AG04449 (cell line): ENCODE measurements around the gene LRRC49.

Experiments
- CTCF ChIA-PET: fragments of 350-600 bp; formaldehyde crosslinking; extraction: SDS; loops from one replicate; lab custom pipeline; 2021; ENCODE audit warnings: antibody characterized with exemption; lab: Yijun Ruan, JAX
- POLR2A ChIA-PET: fragments of 400-600, 350-600 bp; formaldehyde crosslinking; extraction: SDS; loops from one replicate; lab custom pipeline; 2020; ENCODE audit warnings: antibody characterized with exemption, inconsistent platforms; lab: Yijun Ruan, JAX
- DNase-seq: peaks from one replicate; pipeline ENCODE4 v3.0.0-alpha.2; 2010; ENCODE audit warnings: low read depth, low spot score
- H3K4me3 ChIP-seq: 2 replicates; pipeline ENCODE4 v1.5.1; 2011; ENCODE audit warnings: low read depth, mild to moderate bottlenecking, control low read depth, low read length
- CTCF ChIP-seq: IDR thresholded peaks from one replicate; pipeline ENCODE4 v1.5.1; 2011; ENCODE audit warnings: mild to moderate bottlenecking, moderate library complexity, low read length, control low read depth, inconsistent platforms; ENCODE audit not compliant: insufficient read depth; ENCODE audit errors: missing control alignments

Gene LRRC49

GRCh38 chr15:70875001-70875782 lies 17.4 kb upstream of the LRRC49 start:
- ChIA-PET CTCF (interaction anchor here (0.6 to 4.4 kb wide), 43 partner anchors 9 to 905 kb away, joined by 3 to 76 read pairs (median 4); partner anchors contain the start of genes LARP6, LRRC49 and THAP10), POLR2A (interaction anchor here (1.1 to 1.6 kb wide), 2 partner anchors 18 to 23 kb away, joined by 5 to 7 read pairs; no protein-coding TSS in a partner anchor)
- no peak for DNase-seq
- H3K4me3 ChIP-seq = no peak overlapping the region
- peak; percentile 54 for TF ChIP-seq CTCF

GRCh38 chr15:70876011-70876410 lies 16.6 kb upstream of the LRRC49 start:
- no peak for TF ChIP-seq CTCF
- H3K4me3 ChIP-seq = no peak overlapping the region
- POLR2A ChIA-PET = no interaction called here
- CTCF ChIA-PET = interaction anchor here (1.7 to 4.4 kb wide), 6 partner anchors 17 to 196 kb away, joined by 4 to 76 read pairs (median 19); no protein-coding TSS in a partner anchor
- DNase-seq = no peak

- DNase-seq = no peak
- TF ChIP-seq CTCF = no peak
- ChIA-PET CTCF (interaction anchor here (4.4 kb wide), 1 partner anchor 52 kb away, joined by 76 read pairs; no protein-coding TSS in a partner anchor), POLR2A (no interaction called here)
- no peak overlapping the region for H3K4me3 ChIP-seq
Measured at GRCh38 chr15:70876683-70877082, 15.9 kb upstream of the LRRC49 start.

- ChIA-PET CTCF (interaction anchor here (1.1 to 5.0 kb wide), 10 partner anchors 10 to 200 kb away, joined by 3 to 41 read pairs (median 5); partner anchors contain the start of genes LRRC49 and THAP10), POLR2A (interaction anchor here (1.0 to 1.4 kb wide), 4 partner anchors 9 to 27 kb away, joined by 3 to 5 read pairs (median 4); partner anchors contain the start of gene LARP6)
Measured at GRCh38 chr15:70879401-70879800, 13.2 kb upstream of the LRRC49 start.

GRCh38 chr15:70880781-70881180 lies 11.8 kb upstream of the LRRC49 start:
- ChIA-PET POLR2A (interaction anchor here (0.6 kb wide), 1 partner anchor 25 kb away, joined by 5 read pairs; no protein-coding TSS in a partner anchor), CTCF (interaction anchor here (0.6 to 5.0 kb wide), 4 partner anchors 8 to 55 kb away, joined by 3 to 41 read pairs (median 15); partner anchors contain the start of genes LRRC49 and THAP10)
- H3K4me3 ChIP-seq = no peak overlapping the region
- DNase-seq = no peak
- TF ChIP-seq CTCF = no peak

More at GRCh38 chr15:70879401-70879800, 13.2 kb upstream of the LRRC49 start:
- DNase-seq = no peak
- H3K4me3 ChIP-seq = no peak overlapping the region
- TF ChIP-seq CTCF = no peak

- DNase-seq = no peak
- ChIA-PET POLR2A (no interaction called here), CTCF (interaction anchor here (0.8 to 5.0 kb wide), 4 partner anchors 9 to 71 kb away, joined by 3 to 41 read pairs (median 15); partner anchors contain the start of genes LRRC49 and THAP10)
- H3K4me3 ChIP-seq = no peak overlapping the region
- TF ChIP-seq CTCF = no peak
Measured at GRCh38 chr15:70882361-70882760, 10.3 kb upstream of the LRRC49 start.
